SK-N-SH (cell line): ENCODE results near the gene MTARC1. TPM values are rescaled to one million over a fixed set of nuclear protein-coding genes. Genes with fewer than 3 reads are reported as not detected.

Experiments
- CTCF ChIA-PET: fragments of 300-600, 350-600 bp; formaldehyde crosslinking; extraction: SDS; loops from one replicate; lab custom pipeline; 2021; lab: Yijun Ruan, JAX
- POLR2A ChIA-PET: fragments of 350-600 bp; sonication (Branson Sonifier 250); formaldehyde crosslinking; extraction: SDS; loops from one replicate; lab custom pipeline; 2020; ENCODE audit warnings: antibody characterized with exemption, inconsistent platforms; lab: Yijun Ruan, JAX
- DNase-seq: peaks from one replicate; pipeline ENCODE4 v3.0.0; 2012
- H2AFZ ChIP-seq: fragments of 200-600 bp; sonication (generic); 2 replicates; pipeline ENCODE4 v1.8.1; 2016; ENCODE audit warnings: antibody characterized with exemption, mild to moderate bottlenecking, low read depth
- H3F3A ChIP-seq: fragments of 200-600 bp; sonication (generic); replicated peaks from 2 replicates; pipeline ENCODE3; 2016; ENCODE audit warnings: antibody characterized with exemption, mild to moderate bottlenecking; ENCODE audit not compliant: insufficient read depth
- H3K27ac ChIP-seq, 2 experiments: fragments of 200-500 bp in 1 of 2; fragments of 200-600 bp in 1 of 2; sonication (Bioruptor generic) in 1 of 2; sonication (generic), shearing (Covaris generic) in 1 of 2; 2 replicates each; pipeline versions ENCODE4 v1.5.1 to v1.6.1; 2014 to 2016; ENCODE audit warnings: low read depth in 2 of 2, inconsistent platforms in 1 of 2, low read length in 1 of 2, mild to moderate bottlenecking in 1 of 2, mixed read lengths in 1 of 2
- H3K27me3 ChIP-seq: fragments of 200-600 bp; sonication (generic), shearing (Covaris generic); 2 replicates; pipeline ENCODE4 v1.6.1; 2016; ENCODE audit warnings: mixed run types; ENCODE audit not compliant: insufficient read depth
- H3K36me3 ChIP-seq, 2 experiments: fragments of 200-500 bp in 1 of 2; fragments of 200-600 bp in 1 of 2; sonication (Bioruptor generic) in 1 of 2; sonication (generic) in 1 of 2; replicated peaks in 1 of 2; 2 replicates each; pipeline versions ENCODE3 to v1.5.1; 2014 to 2016; ENCODE audit warnings: low read length in 1 of 2, mild to moderate bottlenecking in 1 of 2; ENCODE audit not compliant: insufficient read depth in 2 of 2, control insufficient read depth in 1 of 2
- H3K4me1 ChIP-seq, 2 experiments: fragments of 200-500 bp in 1 of 2; fragments of 200-600 bp in 1 of 2; sonication (Bioruptor generic) in 1 of 2; sonication (generic), shearing (Covaris generic) in 1 of 2; 2 replicates each; pipeline versions ENCODE4 v1.5.1 to v1.6.1; 2014 to 2016; ENCODE audit warnings: low read depth in 1 of 2, low read length in 1 of 2, mixed run types in 1 of 2; ENCODE audit not compliant: insufficient read depth in 2 of 2, control insufficient read depth in 1 of 2
- H3K4me2 ChIP-seq: fragments of 200-600 bp; sonication (generic), shearing (Covaris generic); 2 replicates; pipeline ENCODE4 v1.6.1; 2017; ENCODE audit warnings: mixed run types
- H3K4me3 ChIP-seq, 2 experiments: fragments of 200-500 bp in 1 of 2; fragments of 200-600 bp in 1 of 2; sonication (Bioruptor generic) in 1 of 2; sonication (generic), shearing (Covaris generic) in 1 of 2; 2 replicates each; pipeline versions ENCODE4 v1.5.1 to v1.8.1; 2014 to 2016; ENCODE audit warnings: low read depth in 2 of 2, inconsistent platforms in 1 of 2, low read length in 1 of 2, mild to moderate bottlenecking in 1 of 2, mixed read lengths in 1 of 2, moderate library complexity in 1 of 2
- H3K79me2 ChIP-seq: fragments of 200-600 bp; sonication (generic); 2 replicates; pipeline ENCODE4 v1.8.1; 2017; ENCODE audit warnings: mild to moderate bottlenecking; ENCODE audit not compliant: insufficient read depth
- H3K9ac ChIP-seq: fragments of 200-600 bp; sonication (generic); 2 replicates; pipeline ENCODE4 v1.6.1; 2017; ENCODE audit warnings: mixed run types
- H3K9me2 ChIP-seq: fragments of 200-600 bp; sonication (generic); 2 replicates; pipeline ENCODE4 v1.6.1; 2017; ENCODE audit warnings: mixed run types
- H3K9me3 ChIP-seq: fragments of 200-600 bp; sonication (generic); 2 replicates; pipeline ENCODE4 v1.6.1; 2017; ENCODE audit warnings: mixed run types, mild to moderate bottlenecking, moderate library complexity
- H4K20me1 ChIP-seq: fragments of 200-600 bp; sonication (generic); 2 replicates; pipeline ENCODE4 v1.6.1; 2017; ENCODE audit warnings: mild to moderate bottlenecking, mixed run types; ENCODE audit not compliant: insufficient read depth
- ELF1 ChIP-seq: IDR thresholded peaks from 2 replicates; pipeline ENCODE4 v1.4.0; 2012
- EP300 ChIP-seq, 2 experiments: IDR thresholded peaks; 2 replicates each; pipeline versions ENCODE4 v1.4.0 to v1.6.1; 2012; ENCODE audit warnings: borderline replicate concordance in 1 of 2, low read depth in 1 of 2, low read length in 1 of 2
- GATA2 ChIP-seq: sonication (generic); formaldehyde crosslinking; IDR thresholded peaks from 2 replicates; pipeline ENCODE4 v1.5.0; 2020; ENCODE audit warnings: mild to moderate bottlenecking, missing genetic modification reagents
- JUND ChIP-seq: IDR thresholded peaks from 2 replicates; pipeline ENCODE4 v1.4.0; 2012
- MAX ChIP-seq: IDR thresholded peaks from 2 replicates; pipeline ENCODE4 v1.4.0; 2012; ENCODE audit warnings: low read depth
- MEF2A ChIP-seq: IDR thresholded peaks from 2 replicates; pipeline ENCODE4 v1.4.0; 2012; ENCODE audit warnings: low read depth, borderline replicate concordance
- NFIC ChIP-seq: IDR thresholded peaks from 2 replicates; pipeline ENCODE4 v1.4.0; 2012; ENCODE audit warnings: borderline replicate concordance
- PBX3 ChIP-seq: IDR thresholded peaks from 2 replicates; pipeline ENCODE4; 2012
- RAD21 ChIP-seq: IDR thresholded peaks from 2 replicates; pipeline ENCODE4 v1.6.1; 2012; ENCODE audit warnings: mild to moderate bottlenecking, low read length
- REST ChIP-seq: IDR thresholded peaks from 2 replicates; pipeline ENCODE4 v1.6.1; 2012; ENCODE audit warnings: mild to moderate bottlenecking, low read depth, low read length, moderate library complexity
- RFX5 ChIP-seq: IDR thresholded peaks from 2 replicates; pipeline ENCODE4 v1.6.1; 2012; ENCODE audit warnings: mild to moderate bottlenecking, improper control_type of control experiment, low read length
- RXRA ChIP-seq: IDR thresholded peaks from 2 replicates; pipeline ENCODE4 v1.4.0; 2012; ENCODE audit warnings: low read depth, mild to moderate bottlenecking, borderline replicate concordance
- TAF1 ChIP-seq: IDR thresholded peaks from 2 replicates; pipeline ENCODE4 v1.6.1; 2012; ENCODE audit warnings: low read depth, mild to moderate bottlenecking, low read length, moderate library complexity, borderline replicate concordance
- TCF12 ChIP-seq: IDR thresholded peaks from 2 replicates; pipeline ENCODE4 v1.4.0; 2012
- TEAD4 ChIP-seq: IDR thresholded peaks from 2 replicates; pipeline ENCODE4 v1.4.0; 2012; ENCODE audit warnings: mild to moderate bottlenecking, borderline replicate concordance; ENCODE audit not compliant: insufficient read depth
- USF1 ChIP-seq: IDR thresholded peaks from 2 replicates; pipeline ENCODE4 v1.4.0; 2012; ENCODE audit warnings: low read depth, borderline replicate concordance
- USF2 ChIP-seq: fragments of 150-350 bp; IDR thresholded peaks from 2 replicates; pipeline ENCODE4 v1.6.1; 2017; ENCODE audit warnings: antibody characterized with exemption, low read length, low read depth, borderline replicate concordance
- YY1 ChIP-seq: IDR thresholded peaks from 2 replicates; pipeline ENCODE4 v1.4.0; 2012; ENCODE audit warnings: low read depth, mild to moderate bottlenecking
- WGBS: methylation state at CpG from one replicate; pipeline ENCODE4 v1.1.6; 2017; ENCODE audit warnings: low lambda C conversion rate; 5-methylcytosine and 5-hydroxymethylcytosine counted together
- polyA plus RNA-seq, 3 experiments: library from polyadenylated mRNA; depleted of rRNA; stranded (reverse); fragments of >200 nt; gene quantifications; 2 replicates each; pipeline ENCODE4 v1.2.3, GENCODE V29; 2012

The MTARC1 gene
- polyA plus RNA-seq, 1 of the 3 experiments (the other 2 are of a cell fraction), result 6.1 TPM

- no peak for TF ChIP-seq ELF1
- no peak for TF ChIP-seq GATA2 (CRISPR knock-in tag)
- TF ChIP-seq PBX3, result no peak
- no peak for TF ChIP-seq RFX5
- TF ChIP-seq MEF2A, result no peak
- no peak for TF ChIP-seq TCF12
- TF ChIP-seq JUND, result no peak
- no peak for TF ChIP-seq RAD21
- TF ChIP-seq MAX, result no peak
- TF ChIP-seq RXRA, result no peak
- TF ChIP-seq, all 33 proteins: peak for 0
- no peak overlapping the region for H3K4me2 ChIP-seq
- DNase-seq, result no peak
- H3K27ac ChIP-seq, result no peak overlapping the region
- H3K27me3 ChIP-seq, result no peaks in the 10 kb centered on the region
- no peak overlapping the region for H2AFZ ChIP-seq
- H3K79me2 ChIP-seq, result peaks cover 9% of the 10 kb centered on the region; the same call in 1 of the 2 replicates
- peaks cover 5 to 16% of the 10 kb centered on the region in 2 experiments; a peak in 1 of 4 replicates for H3K4me1 ChIP-seq
- WGBS, result 91% methylated on average over 2 of the region's 2 CpGs
- no peaks in the 10 kb centered on the region for H3K9me2 ChIP-seq
- H3K36me3 ChIP-seq, result peaks cover 0 to 9% of the 10 kb centered on the region in 2 experiments
- ChIA-PET POLR2A (no interaction called here), CTCF (interaction anchor here (2.5 kb wide), 1 partner anchor 18 kb away, joined by 8 read pairs; no protein-coding TSS in a partner anchor)
- no peak overlapping the region for H3K4me3 ChIP-seq
- H4K20me1 ChIP-seq, result no peaks in the 10 kb centered on the region
- H3K9me3 ChIP-seq, result no peaks in the 10 kb centered on the region
- H3K9ac ChIP-seq, result no peak overlapping the region
- H3F3A ChIP-seq, result no peaks in the 10 kb centered on the region
Measured at GRCh38 chr1:220751111-220751510, 35.6 kb upstream of the MTARC1 start.

- ChIA-PET CTCF (interaction anchor here (0.9 to 7.9 kb wide), 4 partner anchors 14 to 458 kb away, joined by 3 to 54 read pairs (median 4); no protein-coding TSS in a partner anchor), POLR2A (no interaction called here)
- DNase-seq, result no peak
- peaks cover 9% of the 10 kb centered on the region; the same call in 1 of the 2 replicates for H3K79me2 ChIP-seq
- TF ChIP-seq TEAD4 (no peak), EP300 (IDR thresholded peaks at IDR 0.05; ENCODE audit: borderline replicate concordance in 1 of 2, low read depth in 1 of 2, low read length in 1 of 2) (no peak), TAF1 (no peak), USF2 (no peak), YY1 (no peak), USF1 (no peak), NFIC (no peak), REST (no peak), ELF1 (no peak)
- H2AFZ ChIP-seq, result no peak overlapping the region
- no peak overlapping the region for H3K27ac ChIP-seq
- H3K4me2 ChIP-seq, result no peak overlapping the region
- peaks cover 0 to 16% of the 10 kb centered on the region in 2 experiments for H3K36me3 ChIP-seq
- no peaks in the 10 kb centered on the region for H3F3A ChIP-seq
- H3K9ac ChIP-seq, result no peak overlapping the region
- WGBS, result 91% methylated on average over 6 of the region's 6 CpGs
- H4K20me1 ChIP-seq, result no peaks in the 10 kb centered on the region
- no peaks in the 10 kb centered on the region for H3K9me2 ChIP-seq
- H3K4me3 ChIP-seq, result no peak overlapping the region
- no peaks in the 10 kb centered on the region for H3K9me3 ChIP-seq
- no peaks in the 10 kb centered on the region for H3K27me3 ChIP-seq
- H3K4me1 ChIP-seq, result peaks cover 3 to 5% of the 10 kb centered on the region in 2 experiments; a peak in 1 of 4 replicates
Measured at GRCh38 chr1:220754212-220754917, 32.3 kb upstream of the MTARC1 start.
